Adrenal gland (tissue), 5 donors: ENCODE data around the gene INPP5A.

ENCODE experiments used
- POLR2A ChIP-seq, 2 donors: fragments of 450-650 bp; IDR thresholded peaks; one replicate each; pipeline ENCODE4 v1.6.1; 2017; ENCODE audit warnings: antibody characterized with exemption in 2 of 2, mild to moderate bottlenecking in 2 of 2, moderate library complexity in 1 of 2
- TF ChIP-seq, protein P1 (sequence below), 6 experiments: fragments of 450-650 bp in 4 of 6; fragments of 200-600 bp in 2 of 6; sonication (generic) in 1 of 6; IDR thresholded peaks; 1 replicate in 5 of 6; 2 replicates in 1 of 6; pipeline versions ENCODE4 v1.5.1 to v1.8.0; 2016 to 2021; ENCODE audit warnings: antibody characterized with exemption in 6 of 6, mild to moderate bottlenecking in 2 of 6, moderate library complexity in 1 of 6
- donor health status: DM: no; HTN: no; CAD: no.

- TF ChIP-seq, protein P1, sequence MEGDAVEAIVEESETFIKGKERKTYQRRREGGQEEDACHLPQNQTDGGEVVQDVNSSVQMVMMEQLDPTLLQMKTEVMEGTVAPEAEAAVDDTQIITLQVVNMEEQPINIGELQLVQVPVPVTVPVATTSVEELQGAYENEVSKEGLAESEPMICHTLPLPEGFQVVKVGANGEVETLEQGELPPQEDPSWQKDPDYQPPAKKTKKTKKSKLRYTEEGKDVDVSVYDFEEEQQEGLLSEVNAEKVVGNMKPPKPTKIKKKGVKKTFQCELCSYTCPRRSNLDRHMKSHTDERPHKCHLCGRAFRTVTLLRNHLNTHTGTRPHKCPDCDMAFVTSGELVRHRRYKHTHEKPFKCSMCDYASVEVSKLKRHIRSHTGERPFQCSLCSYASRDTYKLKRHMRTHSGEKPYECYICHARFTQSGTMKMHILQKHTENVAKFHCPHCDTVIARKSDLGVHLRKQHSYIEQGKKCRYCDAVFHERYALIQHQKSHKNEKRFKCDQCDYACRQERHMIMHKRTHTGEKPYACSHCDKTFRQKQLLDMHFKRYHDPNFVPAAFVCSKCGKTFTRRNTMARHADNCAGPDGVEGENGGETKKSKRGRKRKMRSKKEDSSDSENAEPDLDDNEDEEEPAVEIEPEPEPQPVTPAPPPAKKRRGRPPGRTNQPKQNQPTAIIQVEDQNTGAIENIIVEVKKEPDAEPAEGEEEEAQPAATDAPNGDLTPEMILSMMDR (IDR thresholded peaks at IDR 0.05), result no peak
- no peak for TF ChIP-seq POLR2A (IDR thresholded peaks at IDR 0.05)
These were observed 10.1 kb upstream of the INPP5A start for GRCh38 chr10:132527339-132528063.
